Thoracic aorta (tissue), 2 donors: Measurements from ENCODE around the gene GPAT3. TPM values are rescaled to one million over a fixed set of nuclear protein-coding genes. Genes with fewer than 3 reads are reported as not detected.
A peak's percentile ranks its signal among the peaks of the same experiment; 100 is the strongest.

Experiments used
- ATAC-seq: fragments of 150-250 bp; one replicate; pipeline ENCODE4 v1.8.0; 2017; ENCODE audit warnings: low read depth; ENCODE audit not compliant: insufficient number of reproducible peaks, low FRiP score
- DNase-seq: peaks from one replicate; pipeline ENCODE4 v3.0.0-alpha.2; 2020; ENCODE audit warnings: low spot score
- H3K27ac ChIP-seq, 2 donors: fragments of 200-600 bp; sonication (generic); 1 replicate in 1 of 2; 2 replicates in 1 of 2; pipeline ENCODE4 v1.5.1; 2016; ENCODE audit warnings: mild to moderate bottlenecking in 2 of 2, moderate library complexity in 2 of 2
- H3K27me3 ChIP-seq: fragments of 200-600 bp; sonication (generic); replicated peaks from 2 replicates; pipeline ENCODE4 v1.6.0; 2016; ENCODE audit warnings: mild to moderate bottlenecking; ENCODE audit not compliant: insufficient read depth
- H3K36me3 ChIP-seq: fragments of 200-600 bp; sonication (generic); one replicate; pipeline ENCODE4 v1.5.1; 2016
- H3K4me1 ChIP-seq, 2 donors: fragments of 200-600 bp; sonication (generic); 1 replicate in 1 of 2; 2 replicates in 1 of 2; pipeline versions ENCODE4 v1.5.1 to v1.6.0; 2016; ENCODE audit warnings: low read depth in 2 of 2, mild to moderate bottlenecking in 1 of 2; ENCODE audit not compliant: control insufficient read depth in 1 of 2
- H3K4me3 ChIP-seq: fragments of 200-600 bp; sonication (generic); 2 replicates; pipeline ENCODE4 v1.5.1; 2016; ENCODE audit warnings: mild to moderate bottlenecking
- H3K9me3 ChIP-seq: fragments of 200-600 bp; sonication (generic); 2 replicates; pipeline ENCODE4 v1.5.1; 2016
- total RNA-seq, 2 donors: library from RNA; depleted of rRNA; stranded (reverse); fragments of >200 nt; gene quantifications; one replicate each; pipeline versions ENCODE4 v1.1.0 to v1.2.3, GENCODE V29; 2016
- TF ChIP-seq, protein P1 (sequence below): fragments of 200-600 bp; sonication (generic); IDR thresholded peaks from one replicate; pipeline ENCODE4 v1.5.1; 2019; ENCODE audit warnings: antibody characterized with exemption

The GPAT3 gene
- total RNA-seq, 2 donors from 2014 or later, result 6.6 to 7.8 TPM

DNA sequence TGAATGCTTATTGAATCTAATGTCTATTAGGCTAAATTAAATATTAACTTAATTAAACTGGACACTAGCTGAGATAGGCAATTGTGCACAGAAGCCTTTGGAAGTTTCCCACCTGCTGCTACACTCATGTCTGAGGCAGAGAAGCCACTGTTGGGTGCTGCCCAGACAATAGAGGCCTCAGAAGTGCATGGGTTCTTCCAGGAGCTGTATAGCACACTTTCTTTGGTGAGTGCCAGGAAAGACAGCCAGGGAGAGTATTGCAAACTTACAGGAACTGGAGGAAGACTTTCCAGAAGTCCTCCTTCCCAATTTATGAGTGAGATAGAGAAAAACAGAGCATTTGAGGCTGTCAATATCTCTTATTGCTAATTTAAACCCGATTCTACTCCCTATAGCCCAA is 89.9 kb downstream of the GPAT3 start:
- DNase-seq (no peak), ATAC-seq (no peak)
- Histone ChIP-seq H3K4me1 (peaks cover 9 to 11% of the 10 kb centered on the region in 2 donors), H3K27ac (no peak overlapping the region), H3K4me3 (no peak overlapping the region), H3K9me3 (no peaks in the 10 kb centered on the region), H3K27me3 (no peaks in the 10 kb centered on the region), H3K36me3 (no peaks in the 10 kb centered on the region)
- TF ChIP-seq, protein P1, sequence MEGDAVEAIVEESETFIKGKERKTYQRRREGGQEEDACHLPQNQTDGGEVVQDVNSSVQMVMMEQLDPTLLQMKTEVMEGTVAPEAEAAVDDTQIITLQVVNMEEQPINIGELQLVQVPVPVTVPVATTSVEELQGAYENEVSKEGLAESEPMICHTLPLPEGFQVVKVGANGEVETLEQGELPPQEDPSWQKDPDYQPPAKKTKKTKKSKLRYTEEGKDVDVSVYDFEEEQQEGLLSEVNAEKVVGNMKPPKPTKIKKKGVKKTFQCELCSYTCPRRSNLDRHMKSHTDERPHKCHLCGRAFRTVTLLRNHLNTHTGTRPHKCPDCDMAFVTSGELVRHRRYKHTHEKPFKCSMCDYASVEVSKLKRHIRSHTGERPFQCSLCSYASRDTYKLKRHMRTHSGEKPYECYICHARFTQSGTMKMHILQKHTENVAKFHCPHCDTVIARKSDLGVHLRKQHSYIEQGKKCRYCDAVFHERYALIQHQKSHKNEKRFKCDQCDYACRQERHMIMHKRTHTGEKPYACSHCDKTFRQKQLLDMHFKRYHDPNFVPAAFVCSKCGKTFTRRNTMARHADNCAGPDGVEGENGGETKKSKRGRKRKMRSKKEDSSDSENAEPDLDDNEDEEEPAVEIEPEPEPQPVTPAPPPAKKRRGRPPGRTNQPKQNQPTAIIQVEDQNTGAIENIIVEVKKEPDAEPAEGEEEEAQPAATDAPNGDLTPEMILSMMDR, result no peak

DNA sequence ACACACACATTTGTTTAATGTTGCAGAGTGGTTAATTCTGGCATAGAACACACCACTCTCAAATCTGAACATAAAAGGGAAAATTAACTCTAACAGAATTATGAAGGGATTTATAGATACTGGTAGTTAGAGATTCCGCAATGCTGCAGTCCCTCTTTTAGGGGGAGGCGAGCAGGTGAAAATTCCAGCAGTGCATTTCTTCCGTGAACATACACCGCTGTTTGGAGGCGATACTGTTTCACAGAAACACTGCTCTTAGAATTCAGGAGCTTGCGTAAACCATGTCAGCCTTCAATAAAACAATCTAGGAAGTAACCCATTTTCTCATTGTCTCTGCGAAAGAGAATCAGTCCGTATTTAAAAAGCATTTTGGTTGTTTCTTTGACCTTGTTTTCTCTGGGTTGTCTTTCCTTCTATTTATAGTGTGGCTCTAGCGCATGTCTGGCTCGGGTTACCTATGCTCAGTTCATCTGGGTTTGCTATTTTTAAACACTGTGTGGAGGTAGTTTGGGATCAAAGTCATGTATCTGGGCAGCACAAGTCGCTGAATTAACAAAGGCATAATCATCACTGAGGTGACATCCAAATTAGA is 90.4 kb downstream of the GPAT3 start:
- ATAC-seq (no peak), DNase-seq (no peak)
- Histone ChIP-seq H3K27ac (no peak overlapping the region), H3K36me3 (no peaks in the 10 kb centered on the region), H3K9me3 (no peaks in the 10 kb centered on the region), H3K4me3 (peak overlapping the region; percentile 54), H3K4me1 (peaks cover 9 to 11% of the 10 kb centered on the region in 2 donors), H3K27me3 (no peaks in the 10 kb centered on the region)
- TF ChIP-seq, protein P1, result no peak

DNA sequence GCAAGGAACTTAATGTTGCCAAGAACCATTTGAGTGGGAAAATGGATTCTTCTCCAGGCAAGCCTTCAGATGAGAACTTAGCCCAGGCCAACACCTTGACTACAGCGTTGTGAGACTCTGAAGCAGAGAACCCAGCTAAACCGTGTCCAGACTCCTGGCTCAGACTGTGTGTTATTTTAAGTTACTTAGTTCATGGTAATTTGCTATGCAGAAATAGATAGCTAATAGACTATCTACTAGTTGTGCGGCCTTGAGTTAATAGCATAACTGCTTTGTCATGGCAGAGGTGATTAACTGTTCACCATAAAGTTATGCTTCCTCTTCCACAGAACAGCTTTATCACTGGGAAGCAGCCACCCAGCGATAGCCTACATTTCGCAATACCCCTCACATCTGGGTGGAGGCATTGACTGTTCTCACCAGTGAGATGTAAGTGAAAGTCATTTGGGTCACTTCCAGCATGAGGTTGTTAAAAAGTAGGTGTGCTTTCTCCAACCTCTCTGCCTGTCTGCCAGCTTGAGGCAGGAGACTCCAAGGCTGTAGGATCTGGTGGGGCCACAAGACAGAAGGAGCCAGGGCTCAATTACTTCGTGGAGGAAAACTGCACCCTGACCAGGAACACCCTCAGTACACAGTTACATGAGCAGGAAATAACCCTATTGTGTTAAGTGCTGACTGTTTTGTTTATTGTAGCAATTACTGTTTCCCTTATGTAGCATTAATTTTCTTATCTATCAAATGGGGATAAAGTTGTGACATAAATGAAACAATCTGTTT is 94.2 kb downstream of the GPAT3 start:
- ATAC-seq, result no peak
- TF ChIP-seq, protein P1, result no peak
- no peak for DNase-seq
- Histone ChIP-seq H3K27me3 (no peaks in the 10 kb centered on the region), H3K9me3 (no peaks in the 10 kb centered on the region), H3K27ac (no peak overlapping the region), H3K36me3 (no peaks in the 10 kb centered on the region), H3K4me3 (no peak overlapping the region), H3K4me1 (peaks cover 9 to 11% of the 10 kb centered on the region in 2 donors)

DNA sequence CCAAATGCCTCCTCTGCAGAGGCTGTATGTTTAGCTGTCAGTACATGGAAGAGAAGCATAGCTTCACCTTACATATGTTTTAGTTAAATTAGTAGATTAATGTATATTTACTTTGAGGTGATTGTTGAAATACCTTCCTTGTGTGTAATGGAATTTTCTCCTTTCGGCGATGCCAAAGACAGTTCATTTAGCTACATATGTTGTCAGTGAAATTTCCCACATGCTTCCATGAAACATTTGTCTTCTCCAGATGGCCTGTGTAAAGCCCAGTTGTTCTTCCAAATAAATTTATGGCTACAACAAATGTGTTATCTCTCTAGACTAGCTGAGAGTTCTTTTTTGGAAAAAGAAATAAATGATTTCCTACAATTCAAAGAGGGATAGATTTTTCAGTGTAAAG is 95.2 kb downstream of the GPAT3 start:
- Histone ChIP-seq H3K4me1 (peaks cover 8 to 11% of the 10 kb centered on the region in 2 donors), H3K27ac (no peak overlapping the region)
- no peak for DNase-seq

DNA sequence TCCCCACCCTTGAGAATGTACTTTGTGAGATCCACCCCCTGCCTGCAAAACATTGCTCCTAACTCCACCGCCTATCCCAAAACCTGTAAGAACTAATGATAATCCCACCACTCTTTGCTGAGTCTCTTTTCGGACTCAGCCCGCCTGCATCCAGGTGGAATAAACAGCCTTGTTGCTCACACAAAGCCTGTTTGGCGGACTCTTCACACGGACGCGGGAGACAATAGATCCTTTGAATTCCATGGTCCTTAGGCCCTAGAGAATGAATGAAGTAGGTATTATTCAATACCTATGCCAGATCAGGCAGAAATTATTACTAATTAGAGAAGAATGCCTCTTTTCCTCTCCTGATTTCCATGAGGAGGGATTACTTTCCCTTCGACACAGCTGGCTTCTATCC is 101.0 kb downstream of the GPAT3 start:
- no peaks in the 10 kb centered on the region for H3K36me3 ChIP-seq
- TF ChIP-seq, protein P1, result no peak
- ATAC-seq (no peak), DNase-seq (no peak)
- H3K27ac ChIP-seq, result no peak overlapping the region
- H3K4me1 ChIP-seq, result no peaks in the 10 kb centered on the region
- H3K4me3 ChIP-seq, result no peak overlapping the region
- H3K9me3 ChIP-seq, result no peaks in the 10 kb centered on the region
- H3K27me3 ChIP-seq, result no peaks in the 10 kb centered on the region

More for the DNA sequence above, 95.2 kb downstream of the GPAT3 start:
- no peak overlapping the region for H3K4me3 ChIP-seq
- no peak for ATAC-seq
- TF ChIP-seq, protein P1, result no peak
- H3K9me3 ChIP-seq, result no peaks in the 10 kb centered on the region
- no peaks in the 10 kb centered on the region for H3K36me3 ChIP-seq
- H3K27me3 ChIP-seq, result no peaks in the 10 kb centered on the region
